Gastroesophageal sphincter (tissue), 4 donors: Measurements from ENCODE around the gene KRTAP5-11. TPM values are rescaled to one million over a fixed set of nuclear protein-coding genes. Genes with fewer than 3 reads are reported as not detected.
A peak's percentile ranks its signal among the peaks of the same experiment; 100 is the strongest.
"Not testable (repeated sequence)": the region's sequence is repeated elsewhere in the genome, so short reads cannot be mapped to it uniquely, and the experiment has no call there.

Experiments
- ATAC-seq: fragments of 150-250 bp; one replicate; pipeline ENCODE4 v1.9.1; 2016; ENCODE audit warnings: mild to moderate bottlenecking, moderate library complexity
- H3K27ac ChIP-seq, 4 donors: fragments of 200-600 bp; sonication (generic) in 3 of 4; 1 replicate in 3 of 4; 2 replicates in 1 of 4; pipeline ENCODE4 v1.5.1; 2016 to 2019
- H3K27me3 ChIP-seq: fragments of 200-600 bp; sonication (generic); one replicate; pipeline ENCODE4 v1.5.1; 2019
- H3K36me3 ChIP-seq, 2 donors: fragments of 200-600 bp; sonication (generic); one replicate each; pipeline ENCODE4 v1.5.1; 2019; ENCODE audit warnings: control low read depth in 1 of 2
- H3K4me1 ChIP-seq, 3 donors: fragments of 200-600 bp; sonication (generic); 1 replicate in 2 of 3; 2 replicates in 1 of 3; pipeline ENCODE4 v1.5.1; 2016 to 2019; ENCODE audit warnings: control low read depth in 2 of 3
- H3K4me3 ChIP-seq, 2 donors: fragments of 200-600 bp; sonication (generic); one replicate each; pipeline ENCODE4 v1.5.1; 2019; ENCODE audit warnings: mild to moderate bottlenecking in 1 of 2, moderate library complexity in 1 of 2
- H3K9me3 ChIP-seq, 3 donors: fragments of 200-600 bp; sonication (generic); one replicate each; pipeline ENCODE4 v1.5.1; 2017 to 2019; ENCODE audit warnings: control low read depth in 2 of 3
- WGBS, 2 donors: methylation state at CpG; one replicate each; pipeline ENCODE4 v1.1.5; 2018; ENCODE audit warnings: low coverage in 1 of 2; 5-methylcytosine and 5-hydroxymethylcytosine counted together
- total RNA-seq, 4 donors: library from RNA; depleted of rRNA; stranded (reverse); fragments of >200 nt; gene quantifications; one replicate each; pipeline ENCODE4 v1.1.0, GENCODE V29; 2016
- TF ChIP-seq, protein P1 (sequence below), 4 experiments: fragments of 200-600 bp in 2 of 4; fragments of 450-650 bp in 2 of 4; sonication (generic) in 1 of 4; IDR thresholded peaks; one replicate each; pipeline ENCODE4 v1.5.1; 2017 to 2019; ENCODE audit warnings: antibody characterized with exemption in 4 of 4, mild to moderate bottlenecking in 2 of 4, moderate library complexity in 2 of 4

KRTAP5-11 gene
- total RNA-seq, 4 donors from 2014 or later, result not detected

- WGBS, 2 donors, result no CpG with 5 or more reads among the region's 59 CpGs
- H3K27me3 ChIP-seq, result peaks cover 78% of the 10 kb centered on the region
- peaks cover 0 to 11% (median 0%) of the 10 kb centered on the region in 3 donors for H3K4me1 ChIP-seq
- H3K9me3 ChIP-seq, H3K27ac ChIP-seq, H3K36me3 ChIP-seq, ATAC-seq: not testable (repeated sequence)
- H3K4me3 ChIP-seq, result peak overlapping the region in 1 of 2 donors; percentile 23
Observed at GRCh38 chr11:71607520-71608216, 25.0 kb upstream of the KRTAP5-11 start.

DNA sequence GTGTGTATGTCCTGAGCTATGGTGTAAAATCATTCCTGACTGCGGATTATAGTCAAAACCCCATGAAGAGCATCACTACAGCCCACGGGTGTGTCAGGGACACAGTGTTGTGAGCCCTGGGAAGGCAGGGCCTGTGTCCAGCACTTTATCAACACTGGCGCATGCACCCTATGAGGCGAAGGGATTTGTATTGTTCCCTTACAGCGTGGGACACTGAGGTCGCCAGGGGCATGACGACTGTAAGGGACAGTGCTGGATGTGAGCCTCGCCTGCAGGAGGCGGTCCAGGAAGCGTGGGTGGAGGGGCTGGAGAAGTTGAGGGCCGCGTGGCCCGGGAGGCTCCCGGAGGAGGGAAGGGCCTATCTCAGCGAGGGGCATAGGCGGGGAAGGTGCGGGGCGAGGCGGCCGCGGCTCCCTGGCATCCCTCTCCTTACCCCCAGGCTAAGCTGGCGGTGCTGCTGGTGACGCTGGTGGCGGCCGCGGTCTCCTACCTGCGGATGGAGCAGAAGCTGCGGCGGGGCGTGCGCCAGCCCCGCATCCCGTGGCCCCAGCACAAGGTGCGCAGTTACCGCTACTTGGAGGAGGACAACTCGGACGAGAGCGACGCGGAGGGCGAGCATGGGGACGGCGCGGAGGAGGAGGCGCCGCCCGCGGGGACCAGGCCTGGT lies 24.3 kb upstream of the KRTAP5-11 start:
- peak overlapping the region in 1 of 2 donors; percentile 23 for H3K4me3 ChIP-seq
- not testable (repeated sequence) for H3K9me3 ChIP-seq, H3K36me3 ChIP-seq, H3K27ac ChIP-seq, ATAC-seq
- WGBS, 2 donors, result 13 to 36% methylated on average over 9 of the region's 48 CpGs
- peaks cover 85% of the 10 kb centered on the region for H3K27me3 ChIP-seq
- peaks cover 0 to 11% (median 0%) of the 10 kb centered on the region in 3 donors for H3K4me1 ChIP-seq

- H3K9me3 ChIP-seq, H3K27ac ChIP-seq, H3K36me3 ChIP-seq, H3K4me3 ChIP-seq, ATAC-seq: not testable (repeated sequence)
- 60% methylated on average over 1 of the region's 17 CpGs; no CpG with 5 or more reads in 1 of the 2 donors for WGBS, 2 donors
- TF ChIP-seq, protein P1, sequence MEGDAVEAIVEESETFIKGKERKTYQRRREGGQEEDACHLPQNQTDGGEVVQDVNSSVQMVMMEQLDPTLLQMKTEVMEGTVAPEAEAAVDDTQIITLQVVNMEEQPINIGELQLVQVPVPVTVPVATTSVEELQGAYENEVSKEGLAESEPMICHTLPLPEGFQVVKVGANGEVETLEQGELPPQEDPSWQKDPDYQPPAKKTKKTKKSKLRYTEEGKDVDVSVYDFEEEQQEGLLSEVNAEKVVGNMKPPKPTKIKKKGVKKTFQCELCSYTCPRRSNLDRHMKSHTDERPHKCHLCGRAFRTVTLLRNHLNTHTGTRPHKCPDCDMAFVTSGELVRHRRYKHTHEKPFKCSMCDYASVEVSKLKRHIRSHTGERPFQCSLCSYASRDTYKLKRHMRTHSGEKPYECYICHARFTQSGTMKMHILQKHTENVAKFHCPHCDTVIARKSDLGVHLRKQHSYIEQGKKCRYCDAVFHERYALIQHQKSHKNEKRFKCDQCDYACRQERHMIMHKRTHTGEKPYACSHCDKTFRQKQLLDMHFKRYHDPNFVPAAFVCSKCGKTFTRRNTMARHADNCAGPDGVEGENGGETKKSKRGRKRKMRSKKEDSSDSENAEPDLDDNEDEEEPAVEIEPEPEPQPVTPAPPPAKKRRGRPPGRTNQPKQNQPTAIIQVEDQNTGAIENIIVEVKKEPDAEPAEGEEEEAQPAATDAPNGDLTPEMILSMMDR (IDR thresholded peaks at IDR 0.05), result peak in 1 of 4 experiments; percentile 24
- H3K27me3 ChIP-seq, result peaks cover 90% of the 10 kb centered on the region
- peaks cover 0 to 11% (median 0%) of the 10 kb centered on the region in 3 donors for H3K4me1 ChIP-seq
Observed at GRCh38 chr11:71604798-71605488, 22.3 kb upstream of the KRTAP5-11 start.

DNA sequence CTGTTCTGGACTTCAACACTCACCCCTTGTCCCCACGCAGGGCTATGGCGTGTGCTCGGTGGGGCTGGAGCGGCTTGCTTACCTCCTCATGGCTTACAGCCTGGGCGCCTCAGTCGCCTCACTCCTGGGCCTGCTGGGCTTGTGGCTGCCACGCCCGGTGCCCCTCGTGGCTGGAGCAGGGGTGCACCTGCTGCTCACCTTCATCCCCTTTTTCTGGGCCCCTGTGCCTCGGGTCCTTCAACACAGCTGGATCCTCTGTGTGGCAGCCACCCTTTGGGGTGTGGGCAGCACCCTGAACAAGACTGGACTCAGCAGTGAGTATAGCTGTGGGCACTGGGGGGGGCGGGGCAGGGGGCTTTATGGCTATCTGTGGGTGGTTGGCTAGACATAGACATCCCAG lies 20.5 kb upstream of the KRTAP5-11 start:
- 94% methylated on average over 6 of the region's 11 CpGs; no CpG with 5 or more reads in 1 of the 2 donors for WGBS, 2 donors
- not testable (repeated sequence) for ATAC-seq, H3K27ac ChIP-seq, H3K4me3 ChIP-seq, H3K9me3 ChIP-seq, H3K36me3 ChIP-seq
- Histone ChIP-seq H3K27me3 (peaks cover 73% of the 10 kb centered on the region), H3K4me1 (peaks cover 0 to 11% (median 0%) of the 10 kb centered on the region in 3 donors)

- H3K4me1 ChIP-seq, H3K36me3 ChIP-seq, ATAC-seq, H3K27ac ChIP-seq, H3K9me3 ChIP-seq, H3K4me3 ChIP-seq: not testable (repeated sequence)
- 40 to 62% methylated on average over 1 to 3 of the region's 8 CpGs for WGBS, 2 donors
- H3K27me3 ChIP-seq, result peaks cover 18% of the 10 kb centered on the region
Observed at GRCh38 chr11:71589546-71589920, 6.9 kb upstream of the KRTAP5-11 start.

DNA sequence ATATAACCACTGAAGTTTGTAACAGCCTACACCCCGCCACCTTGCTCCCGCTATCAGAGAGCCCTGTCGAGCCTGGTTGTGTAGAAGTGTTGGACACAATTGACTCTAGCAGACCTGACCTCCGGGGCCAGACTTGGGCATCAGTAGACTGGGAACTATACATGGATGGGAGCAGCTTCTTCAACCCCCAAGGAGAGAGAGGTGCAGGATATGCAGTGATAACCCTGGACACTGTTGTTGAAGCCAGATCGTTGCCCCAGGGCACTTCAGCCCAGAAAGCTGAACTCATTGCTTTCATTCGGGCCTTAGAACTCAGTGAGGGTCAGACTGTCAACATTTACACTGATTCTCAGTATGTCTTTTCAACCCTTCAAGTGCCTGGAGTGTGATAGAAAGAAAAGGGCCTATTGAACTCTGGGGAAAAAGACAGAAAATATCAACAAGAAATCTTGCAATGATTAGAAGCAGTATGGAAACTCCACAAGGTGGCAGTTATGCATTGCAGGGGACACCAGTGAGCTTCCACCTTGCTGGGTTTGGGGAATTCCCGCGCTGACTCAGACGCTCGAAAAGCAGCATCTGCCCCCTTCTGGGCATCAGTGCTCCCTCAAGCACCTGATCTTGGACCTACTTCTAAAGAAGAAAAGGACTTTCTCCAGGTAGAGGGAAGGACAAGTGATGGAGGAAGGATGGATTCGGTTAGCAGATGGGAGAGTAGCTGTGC lies 6.3 kb upstream of the KRTAP5-11 start:
- H3K36me3 ChIP-seq, H3K4me3 ChIP-seq, H3K9me3 ChIP-seq, ATAC-seq, H3K4me1 ChIP-seq, H3K27ac ChIP-seq: not testable (repeated sequence)
- WGBS, 2 donors, result 16 to 33% methylated on average over 3 to 4 of the region's 11 CpGs
- H3K27me3 ChIP-seq, result peaks cover 24% of the 10 kb centered on the region

DNA sequence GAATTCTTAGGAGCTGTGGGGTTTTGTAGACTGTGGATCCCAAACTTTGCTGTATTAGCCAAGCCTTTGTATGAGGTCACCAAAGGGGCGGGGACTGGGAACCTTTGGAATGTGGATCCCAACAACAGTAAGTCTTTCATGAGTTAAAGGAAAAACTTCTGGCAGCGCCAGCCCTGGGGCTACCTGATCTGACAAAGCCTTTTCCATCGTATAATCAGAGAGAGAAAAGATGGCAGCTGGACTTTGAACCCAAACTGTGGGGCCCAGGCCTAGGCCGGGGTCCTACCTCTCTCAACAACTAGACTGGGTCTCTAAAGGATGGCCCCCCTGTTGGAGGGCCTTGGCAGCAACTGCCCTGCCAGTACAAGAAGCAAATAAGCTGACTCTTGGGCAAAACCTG lies 5.6 kb upstream of the KRTAP5-11 start:
- H3K4me3 ChIP-seq, H3K4me1 ChIP-seq, H3K36me3 ChIP-seq, ATAC-seq, H3K9me3 ChIP-seq, H3K27ac ChIP-seq: not testable (repeated sequence)
- 0% methylated on average over 1 of the region's 4 CpGs; no CpG with 5 or more reads in 1 of the 2 donors for WGBS, 2 donors
- peaks cover 25% of the 10 kb centered on the region for H3K27me3 ChIP-seq

GRCh38 chr11:71585673-71586072 lies 3.0 kb upstream of the KRTAP5-11 start:
- H3K27ac ChIP-seq, H3K4me1 ChIP-seq, H3K36me3 ChIP-seq, ATAC-seq, H3K9me3 ChIP-seq, H3K4me3 ChIP-seq: not testable (repeated sequence)
- WGBS, 2 donors, result 85 to 88% methylated on average over 5 of the region's 5 CpGs
- peaks cover 31% of the 10 kb centered on the region for H3K27me3 ChIP-seq

DNA sequence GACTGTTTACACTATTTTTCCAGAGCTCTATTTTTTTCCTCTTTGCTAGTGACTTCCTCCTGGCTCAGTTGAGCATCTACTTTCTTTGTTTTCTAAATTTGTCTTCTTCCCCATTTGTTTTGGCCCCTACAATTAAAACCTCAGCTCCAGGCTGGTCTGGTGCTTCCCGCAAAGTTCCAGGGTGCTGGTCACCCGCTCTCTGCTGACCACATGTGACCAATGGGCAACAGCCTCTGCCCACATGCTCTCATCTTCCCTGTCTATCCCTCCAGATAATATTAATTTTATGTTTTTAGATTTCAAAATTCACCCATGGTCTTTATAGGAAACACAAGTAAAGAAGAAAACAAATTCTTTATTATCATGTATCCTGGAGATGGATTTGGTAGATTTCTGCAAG lies 294 bp upstream of the KRTAP5-11 start:
- WGBS, 2 donors, result 67 to 90% methylated on average over 2 of the region's 2 CpGs
- H3K4me3 ChIP-seq, ATAC-seq, H3K4me1 ChIP-seq, H3K27ac ChIP-seq, H3K9me3 ChIP-seq, H3K36me3 ChIP-seq: not testable (repeated sequence)
- peaks cover 27% of the 10 kb centered on the region for H3K27me3 ChIP-seq
